GM10248 (cell line): Measurements from ENCODE around the gene MRPL44.
"Not testable (repeated sequence)": the region's sequence is repeated elsewhere in the genome, so short reads cannot be mapped to it uniquely, and the experiment has no call there.

Experiments
- CTCF ChIA-PET: fragments of 300-600 bp; sonication (Branson Sonifier 250); formaldehyde crosslinking; extraction: SDS; loops from one replicate; lab custom pipeline; 2021; ENCODE audit warnings: antibody characterized with exemption; lab: Yijun Ruan, JAX
- POLR2A ChIA-PET: fragments of 350-650 bp; sonication (Branson Sonifier 250); formaldehyde crosslinking; extraction: SDS; loops from one replicate; lab custom pipeline; 2020; ENCODE audit warnings: antibody characterized with exemption; lab: Yijun Ruan, JAX
- DNase-seq: peaks from one replicate; pipeline ENCODE4 v3.0.0; 2012; ENCODE audit errors: extremely low spot score
- CTCF ChIP-seq: IDR thresholded peaks from 2 replicates; pipeline ENCODE4 v1.5.1; 2012; ENCODE audit warnings: mild to moderate bottlenecking, low read depth; ENCODE audit errors: extremely low read depth, missing control alignments, control extremely low read depth

Gene MRPL44

GRCh38 chr2:223994562-223995162 lies 37.4 kb downstream of the MRPL44 start:
- TF ChIP-seq CTCF: no peak
- DNase-seq: no peak
- POLR2A ChIA-PET: no interaction called here
- CTCF ChIA-PET: interaction anchor here (0.6 to 10.7 kb wide), 17 partner anchors 12 to 784 kb away, joined by 3 to 136 read pairs (median 4); no protein-coding TSS in a partner anchor

GRCh38 chr2:223995569-223995968 lies 38.3 kb downstream of the MRPL44 start:
- DNase-seq: no peak
- ChIA-PET CTCF (interaction anchor here (3.0 to 10.7 kb wide), 4 partner anchors 11 to 292 kb away, joined by 12 to 136 read pairs (median 96); no protein-coding TSS in a partner anchor), POLR2A (no interaction called here)
- no peak for TF ChIP-seq CTCF

GRCh38 chr2:223996391-223996790 lies 39.1 kb downstream of the MRPL44 start:
- no peak for DNase-seq
- POLR2A ChIA-PET: no interaction called here
- CTCF ChIA-PET: interaction anchor here (7.9 to 10.7 kb wide), 2 partner anchors 27 to 286 kb away, joined by 115 to 136 read pairs; no protein-coding TSS in a partner anchor
- TF ChIP-seq CTCF: no peak

- POLR2A ChIA-PET: no interaction called here
- CTCF ChIA-PET: interaction anchor here (1.4 to 1.7 kb wide), 2 partner anchors 12 to 28 kb away, joined by 3 to 7 read pairs; no protein-coding TSS in a partner anchor
- TF ChIP-seq CTCF: no peak
- DNase-seq: no peak
These were observed 40.7 kb downstream of the MRPL44 start for GRCh38 chr2:223997938-223998337.

GRCh38 chr2:223998948-223999347 lies 41.7 kb downstream of the MRPL44 start:
- ChIA-PET CTCF (interaction anchor here (0.9 to 1.7 kb wide), 3 partner anchors 11 to 286 kb away, joined by 3 to 7 read pairs (median 3); no protein-coding TSS in a partner anchor), POLR2A (no interaction called here)

GRCh38 chr2:223999862-224000261 lies 42.6 kb downstream of the MRPL44 start:
- DNase-seq: no peak
- ChIA-PET CTCF (no interaction called here), POLR2A (no interaction called here)
- no peak for TF ChIP-seq CTCF

More at GRCh38 chr2:223998948-223999347, 41.7 kb downstream of the MRPL44 start:
- no peak for DNase-seq
- TF ChIP-seq CTCF: no peak

- POLR2A ChIA-PET: not testable (repeated sequence)
- CTCF ChIA-PET: interaction anchor here (0.9 kb wide), 1 partner anchor 11 kb away, joined by 4 read pairs; no protein-coding TSS in a partner anchor
These were observed 43.4 kb downstream of the MRPL44 start for GRCh38 chr2:224000662-224001061.

More at GRCh38 chr2:224000662-224001061, 43.4 kb downstream of the MRPL44 start:
- DNase-seq: not testable (repeated sequence)
